Activated CD4-positive, alpha-beta T cell treated with anti-CD3 and anti-CD28 coated beads for 48 hours (primary cell): ENCODE data around the gene B3GALT6.

Experiments used
- DNase-seq: peaks from one replicate; pipeline ENCODE4 v3.0.0-alpha.2; 2020

Gene B3GALT6

DNA sequence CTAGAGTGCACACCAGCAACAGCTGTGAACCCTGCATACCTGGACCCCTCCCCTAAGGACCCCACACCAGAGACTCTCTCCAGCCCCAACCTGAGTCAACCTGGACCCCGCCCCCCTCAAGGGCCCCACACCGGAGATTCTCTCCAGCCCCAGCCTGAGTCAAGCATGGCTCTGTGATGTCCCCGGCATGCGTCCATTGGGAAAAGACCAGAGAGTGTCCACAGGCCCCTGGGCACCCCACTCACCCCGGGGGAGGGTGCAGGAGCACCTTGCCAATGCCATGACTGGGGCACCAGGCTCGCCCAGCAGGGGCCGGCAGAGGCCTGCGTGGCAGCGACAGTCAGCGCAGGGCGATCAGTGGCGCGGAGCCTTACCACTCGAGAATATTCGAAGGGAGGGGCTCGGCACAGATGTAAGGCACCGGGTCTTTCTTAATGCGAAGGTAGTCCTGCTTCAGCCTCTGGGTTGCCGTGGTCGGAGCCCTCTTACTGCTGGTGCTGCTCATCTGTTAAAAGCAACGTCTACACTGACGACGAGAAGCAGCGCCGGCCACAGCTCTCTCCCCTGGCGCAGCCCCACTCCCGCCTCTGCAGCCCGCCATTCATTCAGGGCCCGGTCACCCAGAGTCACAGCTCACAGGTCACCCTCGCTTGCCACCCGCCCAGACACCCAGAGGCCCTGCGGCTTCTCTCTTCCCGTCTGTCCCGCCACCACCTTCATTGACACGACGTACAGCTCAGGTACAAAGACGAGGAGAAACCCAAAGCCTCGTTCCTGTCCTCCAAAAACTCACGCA lies 35.6 kb downstream of the B3GALT6 start:
- DNase-seq, result no peak

GRCh38 chr1:1268284-1268682 lies 36.2 kb downstream of the B3GALT6 start:
- DNase-seq, result no peak

GRCh38 chr1:1270813-1271212 lies 38.8 kb downstream of the B3GALT6 start:
- DNase-seq, result no peak

- no peak for DNase-seq
Measured at GRCh38 chr1:1272341-1273208, 40.5 kb downstream of the B3GALT6 start.

GRCh38 chr1:1273209-1273511 lies 41.1 kb downstream of the B3GALT6 start:
- DNase-seq, result no peak

GRCh38 chr1:1273512-1274298 lies 41.7 kb downstream of the B3GALT6 start, which contains the start of gene UBE2J2:
Gene UBE2J2, minus strand, starts transcription at chr1:1273854. Its CDS starts 5,862 bp downstream, at chr1:1267992.
- peak; percentile 96 for DNase-seq

GRCh38 chr1:1274299-1274930 lies 42.4 kb downstream of the B3GALT6 start:
- no peak for DNase-seq

DNA sequence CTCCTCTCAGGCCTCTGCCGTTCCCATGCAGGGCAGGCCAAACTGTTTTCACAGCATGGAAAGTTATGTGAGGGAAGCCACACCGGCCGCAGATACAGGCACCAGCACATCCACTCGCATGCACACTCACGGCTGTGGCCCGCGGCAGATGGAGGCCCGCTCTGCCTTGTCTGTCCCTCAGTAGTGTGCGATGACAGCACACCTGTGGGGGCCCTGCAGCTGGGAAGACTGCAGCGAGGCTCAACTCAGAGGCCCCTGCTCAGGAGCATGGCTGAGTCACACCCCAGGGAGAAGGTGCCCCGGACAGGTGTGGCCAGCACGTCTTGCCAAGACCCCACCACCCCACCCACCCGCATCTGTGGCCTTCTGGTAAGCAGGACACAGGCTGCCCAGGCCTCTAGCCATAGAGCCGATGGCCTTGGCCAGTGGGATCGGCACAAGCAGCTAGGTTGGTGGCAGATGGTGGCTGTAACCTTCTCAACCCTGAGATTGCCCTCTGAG lies 42.9 kb downstream of the B3GALT6 start:
- DNase-seq, result no peak

- no peak for DNase-seq
Measured at GRCh38 chr1:1275836-1276235, 43.8 kb downstream of the B3GALT6 start.

DNA sequence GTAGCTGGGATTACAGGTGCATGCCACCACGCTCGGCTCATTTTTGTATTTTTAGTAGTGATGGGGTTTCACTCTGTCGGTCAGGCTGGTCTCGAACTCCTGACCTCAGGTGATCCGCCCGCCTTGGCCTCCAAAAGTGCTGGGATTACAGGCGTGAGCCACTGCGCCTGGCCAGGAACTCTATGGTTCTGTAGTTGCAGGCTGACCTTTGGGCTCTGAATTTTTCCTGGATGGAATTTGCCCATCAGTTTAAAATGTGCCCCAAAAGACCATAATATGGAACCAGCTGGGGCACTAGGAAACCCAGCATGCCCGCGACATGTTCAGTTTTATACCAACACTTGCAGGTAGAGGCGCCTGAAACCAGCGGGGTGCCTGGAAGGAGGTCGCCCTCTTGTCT lies 46.6 kb downstream of the B3GALT6 start:
- no peak for DNase-seq

DNA sequence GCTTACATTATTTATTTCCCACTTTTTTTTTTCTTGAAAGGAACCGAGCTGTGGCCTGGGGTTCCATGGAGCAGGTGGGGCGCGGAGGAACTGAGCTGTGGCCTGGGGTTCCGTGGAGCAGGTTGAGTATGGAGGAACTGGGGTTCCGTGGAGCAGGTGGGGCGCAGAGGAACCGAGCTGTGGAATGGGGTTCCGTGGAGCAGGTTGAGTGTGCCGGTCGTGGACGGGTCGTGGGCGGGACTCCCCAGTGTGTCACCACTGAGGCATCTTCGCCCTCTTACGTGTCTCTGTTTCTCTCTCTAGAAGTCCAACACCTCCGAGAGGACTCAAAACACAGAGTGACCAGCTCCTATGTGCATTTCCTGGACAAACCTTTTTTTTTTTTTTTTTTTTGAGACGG lies 47.0 kb downstream of the B3GALT6 start:
- no peak for DNase-seq

GRCh38 chr1:1280782-1281481 lies 48.9 kb downstream of the B3GALT6 start:
- no peak for DNase-seq

GRCh38 chr1:1281533-1282321 lies 49.7 kb downstream of the B3GALT6 start:
- DNase-seq, result peak; percentile 56

DNA sequence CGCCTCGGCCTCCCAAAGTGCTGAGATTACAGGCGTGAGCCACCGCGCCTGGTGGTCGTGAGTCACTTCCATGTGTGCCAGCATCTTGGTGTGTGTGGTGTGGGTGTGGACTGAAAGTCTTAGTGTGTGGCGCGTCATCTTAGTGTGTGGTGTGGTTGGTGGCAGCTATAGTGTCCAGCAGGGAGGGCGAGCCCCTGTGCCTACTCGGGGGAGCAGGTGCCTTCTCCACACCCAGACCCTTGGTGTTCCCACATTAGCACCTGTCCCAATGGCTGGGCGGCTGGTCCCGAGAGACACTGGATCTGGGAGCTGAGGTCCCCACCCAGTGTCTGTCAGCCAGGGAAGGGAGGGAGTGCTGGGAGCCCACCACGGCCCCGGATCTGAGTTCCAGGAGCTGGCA lies 51.0 kb downstream of the B3GALT6 start:
- peak; percentile 63 for DNase-seq

DNA sequence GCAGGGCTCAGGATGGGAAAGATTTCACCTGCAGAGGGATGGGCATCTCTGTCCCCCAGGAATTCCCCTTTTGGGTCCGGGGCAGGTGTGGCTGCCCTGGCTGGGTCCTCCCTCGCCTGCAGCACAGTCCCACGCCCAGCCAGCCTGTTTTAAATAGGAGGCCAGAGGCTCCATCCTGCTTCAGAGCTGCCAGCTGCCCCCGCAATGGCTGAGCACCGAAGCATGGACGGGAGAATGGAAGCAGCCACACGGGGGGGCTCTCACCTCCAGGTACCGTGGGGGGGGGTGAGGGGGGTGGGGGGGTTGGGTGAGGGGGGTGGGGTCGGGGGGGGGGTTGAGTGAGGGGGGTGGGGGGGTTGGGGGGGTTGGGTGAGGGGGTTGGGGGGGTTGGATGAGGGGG lies 51.8 kb downstream of the B3GALT6 start:
- DNase-seq, result no peak
